HG02763 (cell line): ENCODE data around the gene PLP2.

Experiments used
- ATAC-seq: cut with Tn5 transposase; IDR thresholded peaks from one replicate; pipeline ENCODE4 v1.9.1; 2021; ENCODE audit warnings: mild to moderate bottlenecking, moderate library complexity; ENCODE audit not compliant: unreplicated experiment

The PLP2 gene

GRCh38 chrX:49208399-49208798 is 36.7 kb downstream of the PLP2 start:
- no peak for ATAC-seq

GRCh38 chrX:49209434-49210251 is 37.9 kb downstream of the PLP2 start:
- no peak for ATAC-seq

GRCh38 chrX:49210406-49210805 is 38.7 kb downstream of the PLP2 start:
- no peak for ATAC-seq

- ATAC-seq: no peak
Measured at GRCh38 chrX:49211074-49211473, 39.4 kb downstream of the PLP2 start.

- no peak for ATAC-seq
Measured at GRCh38 chrX:49212209-49212608, 40.5 kb downstream of the PLP2 start.

- ATAC-seq: no peak
Measured at GRCh38 chrX:49212861-49213260, 41.2 kb downstream of the PLP2 start.

GRCh38 chrX:49214416-49214815 is 42.7 kb downstream of the PLP2 start:
- no peak for ATAC-seq

GRCh38 chrX:49214996-49215526 is 43.4 kb downstream of the PLP2 start:
- no peak for ATAC-seq

GRCh38 chrX:49220100-49220499 is 48.4 kb downstream of the PLP2 start:
- no peak for ATAC-seq

GRCh38 chrX:49221868-49222267 is 50.2 kb downstream of the PLP2 start:
- no peak for ATAC-seq
